Amniotic stem cell (primary cell): ENCODE measurements around the gene FHIT.

Experiments
- DNase-seq: peaks from one replicate; lab custom pipeline; 2025; lab: John Stamatoyannopoulos, UW

Gene FHIT

GRCh38 chr3:60160822-60161748 is 1090.2 kb downstream of the FHIT start:
- no peak for DNase-seq

GRCh38 chr3:60160111-60160821 is 1091.0 kb downstream of the FHIT start:
- DNase-seq, result no peak

- DNase-seq, result no peak
These were observed 1093.2 kb downstream of the FHIT start for GRCh38 chr3:60158035-60158434.

GRCh38 chr3:60154011-60154410 is 1097.2 kb downstream of the FHIT start:
- DNase-seq, result no peak

GRCh38 chr3:60153221-60153999 is 1097.8 kb downstream of the FHIT start:
- DNase-seq, result no peak

- DNase-seq, result no peak
These were observed 1101.8 kb downstream of the FHIT start for GRCh38 chr3:60149501-60149900.

GRCh38 chr3:60147249-60147950 is 1103.9 kb downstream of the FHIT start:
- no peak for DNase-seq

GRCh38 chr3:60146121-60146520 is 1105.1 kb downstream of the FHIT start:
- no peak for DNase-seq

- no peak for DNase-seq
These were observed 1107.2 kb downstream of the FHIT start for GRCh38 chr3:60144071-60144470.

- DNase-seq, result no peak
These were observed 1109.2 kb downstream of the FHIT start for GRCh38 chr3:60142009-60142408.

- DNase-seq, result no peak
These were observed 1111.1 kb downstream of the FHIT start for GRCh38 chr3:60140160-60140559.

- no peak for DNase-seq
These were observed 1114.7 kb downstream of the FHIT start for GRCh38 chr3:60136601-60137000.

GRCh38 chr3:60135474-60135873 is 1115.8 kb downstream of the FHIT start:
- DNase-seq, result no peak

GRCh38 chr3:60133269-60134162 is 1117.7 kb downstream of the FHIT start:
- DNase-seq, result no peak

GRCh38 chr3:60131618-60132017 is 1119.6 kb downstream of the FHIT start:
- no peak for DNase-seq

- DNase-seq, result no peak
These were observed 1124.5 kb downstream of the FHIT start for GRCh38 chr3:60126511-60127304.

GRCh38 chr3:60125686-60126085 is 1125.6 kb downstream of the FHIT start:
- no peak for DNase-seq

GRCh38 chr3:60120245-60120644 is 1131.0 kb downstream of the FHIT start:
- DNase-seq, result no peak

GRCh38 chr3:60114191-60114590 is 1137.1 kb downstream of the FHIT start:
- no peak for DNase-seq

- DNase-seq, result no peak
These were observed 1144.0 kb downstream of the FHIT start for GRCh38 chr3:60107275-60107674.
